H1 (cell line): ENCODE measurements around the gene AP5S1. TPM values are rescaled to one million over a fixed set of nuclear protein-coding genes. Genes with fewer than 3 reads are reported as not detected.

Source experiments
- CTCF ChIA-PET: fragments of 300-600 bp; sonication (Branson Sonifier 250); formaldehyde crosslinking; loops from one replicate; lab custom pipeline; 2021; ENCODE audit not compliant: partially characterized antibody; lab: Charles Lee
- POLR2A ChIA-PET: fragments of 300-600 bp; sonication (Branson Sonifier 250); formaldehyde crosslinking; loops from one replicate; lab custom pipeline; 2021; ENCODE audit warnings: inconsistent platforms; ENCODE audit not compliant: partially characterized antibody; lab: Charles Lee
- DNase-seq, 2 experiments: peaks; one replicate each; pipeline versions ENCODE4 v3.0.0 to v3.0.0-alpha.2; 2010 to 2022; ENCODE audit warnings: low spot score in 2 of 2, low read depth in 1 of 2, mixed read lengths in 1 of 2
- FAIRE-seq: peaks from 2 replicates; lab custom pipeline; 2011; peaks lifted over from hg19 to GRCh38; lab: Jason Lieb, UNC
- H2AFZ ChIP-seq: 2 replicates; pipeline ENCODE4 v1.8.1; 2012; ENCODE audit warnings: low read length, inconsistent platforms
- H2AK5ac ChIP-seq: 2 replicates; pipeline ENCODE4 v1.6.1; 2013; ENCODE audit warnings: low read depth, low read length
- H2BK120ac ChIP-seq: replicated peaks from 2 replicates; pipeline ENCODE3; 2013; ENCODE audit warnings: low read depth, low read length, inconsistent platforms
- H2BK12ac ChIP-seq: 2 replicates; pipeline ENCODE4 v1.6.1; 2013; ENCODE audit warnings: low read depth, low read length
- H2BK15ac ChIP-seq: 2 replicates; pipeline ENCODE4 v1.6.1; 2013; ENCODE audit warnings: low read length
- H2BK20ac ChIP-seq: 2 replicates; pipeline ENCODE4 v1.6.1; 2013; ENCODE audit warnings: low read length
- H2BK5ac ChIP-seq: 2 replicates; pipeline ENCODE4 v1.6.1; 2013; ENCODE audit warnings: low read depth, low read length
- H3K14ac ChIP-seq: 2 replicates; pipeline ENCODE4 v1.6.1; 2013; ENCODE audit warnings: inconsistent platforms; ENCODE audit not compliant: insufficient read length
- H3K18ac ChIP-seq: 2 replicates; pipeline ENCODE4 v1.6.1; 2013; ENCODE audit warnings: low read length; ENCODE audit errors: extremely low read depth
- H3K23ac ChIP-seq: 2 replicates; pipeline ENCODE4 v1.6.1; 2013; ENCODE audit warnings: inconsistent platforms; ENCODE audit not compliant: insufficient read length
- H3K23me2 ChIP-seq: 2 replicates; pipeline ENCODE4 v1.6.1; 2013; ENCODE audit warnings: low read depth, low read length
- H3K27ac ChIP-seq: 2 replicates; pipeline ENCODE4 v1.6.1; 2011; ENCODE audit warnings: low read depth, low read length, inconsistent platforms
- H3K27me3 ChIP-seq, 4 experiments: replicated peaks in 1 of 4; 1 replicate in 1 of 4; 2 replicates in 3 of 4; pipeline versions ENCODE4 v1.6.1 to v1.8.1; 2011 to 2013; ENCODE audit warnings: low read length in 3 of 4, mild to moderate bottlenecking in 3 of 4, inconsistent platforms in 2 of 4, mixed read lengths in 2 of 4, moderate library complexity in 1 of 4; ENCODE audit not compliant: control insufficient read depth in 3 of 4, insufficient read depth in 3 of 4; ENCODE audit errors: extremely low read depth in 1 of 4
- H3K36me3 ChIP-seq, 4 experiments: 2 replicates each; pipeline versions ENCODE4 v1.6.1 to v1.8.1; 2011 to 2013; ENCODE audit warnings: mild to moderate bottlenecking in 4 of 4, low read length in 3 of 4, moderate library complexity in 2 of 4, control low read depth in 1 of 4, inconsistent platforms in 1 of 4; ENCODE audit not compliant: insufficient read depth in 4 of 4, control insufficient read depth in 2 of 4
- H3K4ac ChIP-seq: replicated peaks from 2 replicates; pipeline ENCODE3; 2013; ENCODE audit warnings: low read length, low read depth, mixed read lengths, inconsistent platforms; ENCODE audit not compliant: insufficient read length
- H3K4me1 ChIP-seq, 4 experiments: replicated peaks in 1 of 4; 1 replicate in 1 of 4; 2 replicates in 3 of 4; pipeline versions ENCODE4 v1.6.1 to v1.8.1; 2011 to 2013; ENCODE audit warnings: low read length in 3 of 4, inconsistent platforms in 2 of 4, mixed read lengths in 1 of 4; ENCODE audit not compliant: insufficient read depth in 4 of 4, control insufficient read depth in 3 of 4
- H3K4me2 ChIP-seq, 2 experiments: 2 replicates each; pipeline versions ENCODE4 v1.6.1 to v1.8.1; 2011 to 2013; ENCODE audit warnings: low read depth in 2 of 2, low read length in 2 of 2, control low read depth in 1 of 2, inconsistent platforms in 1 of 2, mild to moderate bottlenecking in 1 of 2; ENCODE audit not compliant: insufficient read depth in 1 of 2
- H3K4me3 ChIP-seq, 4 experiments: fragments of 200-600, 300-600 bp in 1 of 4; sonication (generic), shearing (Covaris generic), sonication (Bioruptor Twin) in 1 of 4; 2 replicates each; pipeline versions ENCODE4 v1.5.1 to v1.8.1; 2011 to 2016; ENCODE audit warnings: low read length in 4 of 4, low read depth in 3 of 4, control low read depth in 2 of 4, inconsistent platforms in 2 of 4, mild to moderate bottlenecking in 2 of 4, mixed read lengths in 1 of 4, moderate library complexity in 1 of 4; ENCODE audit not compliant: insufficient read depth in 2 of 4; ENCODE audit errors: extremely low read depth in 1 of 4
- H3K56ac ChIP-seq: replicated peaks from 2 replicates; pipeline ENCODE3; 2013; ENCODE audit warnings: low read depth, mild to moderate bottlenecking, mixed read lengths, low read length, inconsistent platforms; ENCODE audit not compliant: insufficient read length
- H3K79me1 ChIP-seq: 2 replicates; pipeline ENCODE4 v1.6.1; 2013; ENCODE audit warnings: low read depth, low read length, control low read depth
- H3K79me2 ChIP-seq, 2 experiments: 2 replicates each; pipeline versions ENCODE4 v1.6.1 to v1.8.1; 2012 to 2013; ENCODE audit warnings: low read length in 2 of 2, mild to moderate bottlenecking in 2 of 2, inconsistent platforms in 1 of 2; ENCODE audit not compliant: insufficient read depth in 2 of 2, control insufficient read depth in 1 of 2
- H3K9ac ChIP-seq, 4 experiments: replicated peaks in 1 of 4; 1 replicate in 1 of 4; 2 replicates in 3 of 4; pipeline versions ENCODE4 v1.6.1 to v1.8.1; 2011 to 2013; ENCODE audit warnings: low read depth in 3 of 4, low read length in 3 of 4, control low read depth in 2 of 4, mild to moderate bottlenecking in 2 of 4, moderate library complexity in 2 of 4, inconsistent platforms in 1 of 4; ENCODE audit errors: extremely low read depth in 1 of 4
- H3K9me3 ChIP-seq, 2 experiments: 2 replicates each; pipeline versions ENCODE4 v1.6.1 to v1.8.1; 2012 to 2013; ENCODE audit warnings: mild to moderate bottlenecking in 2 of 2, moderate library complexity in 2 of 2, control low read depth in 1 of 2, inconsistent platforms in 1 of 2, low read depth in 1 of 2, low read length in 1 of 2, mixed read lengths in 1 of 2; ENCODE audit not compliant: insufficient read depth in 2 of 2
- H4K20me1 ChIP-seq, 2 experiments: replicated peaks in 1 of 2; 2 replicates each; pipeline versions ENCODE3 to v1.8.1; 2011 to 2013; ENCODE audit warnings: inconsistent platforms in 2 of 2, low read length in 2 of 2, mild to moderate bottlenecking in 1 of 2; ENCODE audit not compliant: insufficient read depth in 2 of 2, control insufficient read depth in 1 of 2
- H4K5ac ChIP-seq: 2 replicates; pipeline ENCODE4 v1.6.1; 2013; ENCODE audit warnings: low read length, low read depth, mixed read lengths, inconsistent platforms; ENCODE audit not compliant: insufficient read length
- H4K8ac ChIP-seq: 2 replicates; pipeline ENCODE4 v1.8.0; 2013; ENCODE audit warnings: mild to moderate bottlenecking, moderate library complexity, low read length, inconsistent platforms; ENCODE audit not compliant: insufficient read depth; ENCODE audit errors: extremely low read depth
- H4K91ac ChIP-seq: replicated peaks from 2 replicates; pipeline ENCODE3; 2013; ENCODE audit warnings: low read length, mixed read lengths, inconsistent platforms; ENCODE audit not compliant: insufficient read length
- CTBP2 ChIP-seq: IDR thresholded peaks from 2 replicates; pipeline ENCODE4 v1.7.0; 2011; ENCODE audit warnings: borderline replicate concordance, mild to moderate bottlenecking, moderate library complexity, mixed read lengths, low read length; ENCODE audit not compliant: insufficient read depth, insufficient read length
- HDAC2 ChIP-seq, 2 experiments: fragments of 300-600 bp in 1 of 2; sonication (generic) in 1 of 2; IDR thresholded peaks; 2 replicates each; pipeline ENCODE4 v1.6.1; 2011 to 2012; ENCODE audit warnings: low read depth in 2 of 2, low read length in 2 of 2, mild to moderate bottlenecking in 2 of 2, moderate library complexity in 2 of 2, borderline replicate concordance in 1 of 2, inconsistent platforms in 1 of 2
- NRF1 ChIP-seq: IDR thresholded peaks from 2 replicates; pipeline ENCODE4 v1.6.1; 2011; ENCODE audit warnings: mild to moderate bottlenecking, low read depth, low read length, improper control_type of control experiment
- POU5F1 ChIP-seq: IDR thresholded peaks from 2 replicates; pipeline ENCODE4 v1.6.1; 2011; ENCODE audit warnings: low read depth, mild to moderate bottlenecking, low read length, moderate library complexity
- RNF2 ChIP-seq: fragments of 200-900, 300-1000 bp; sonication (generic); IDR thresholded peaks from 2 replicates; pipeline ENCODE4 v1.7.1; 2016; ENCODE audit warnings: borderline replicate concordance, low read depth, mild to moderate bottlenecking, antibody characterized with exemption, low read length; ENCODE audit not compliant: poor library complexity, severe bottlenecking; ENCODE audit errors: missing control alignments
- TAF1 ChIP-seq: IDR thresholded peaks from 2 replicates; pipeline ENCODE4 v1.6.1; 2011; ENCODE audit warnings: mild to moderate bottlenecking, low read depth, low read length
- WGBS, 2 experiments: shearing (Covaris generic) in 1 of 2; methylation state at CpG; one replicate each; pipeline versions ENCODE4 v1.1.6 to v1.1.7; 2013 to 2015; ENCODE audit warnings: low lambda C conversion rate in 2 of 2, mixed read lengths in 2 of 2, inconsistent platforms in 1 of 2, low coverage in 1 of 2, missing lambda C conversion rate in 1 of 2; ENCODE audit not compliant: insufficient replicate concordance in 2 of 2, insufficient coverage in 1 of 2, insufficient read length in 1 of 2; ENCODE audit errors: extremely low coverage in 1 of 2, missing lambda C conversion rate in 1 of 2; 5-methylcytosine and 5-hydroxymethylcytosine counted together
- polyA plus RNA-seq, 7 experiments: library from polyadenylated mRNA; depleted of rRNA in 3 of 7; stranded (reverse) in 5 of 7; unstranded in 2 of 7; fragments of >200 nt in 5 of 7; fragments of 200-250 nt in 2 of 7; gene quantifications; 1 replicate in 5 of 7; 2 replicates in 1 of 7; 4 replicates in 1 of 7; pipeline versions ENCODE4 v1.2.1 to v1.2.3, GENCODE V29; 2011 to 2013; ENCODE audit warnings: missing spikeins in 2 of 7, mixed read lengths in 2 of 7
- total RNA-seq: library from RNA; stranded (reverse); fragmentation: NEBNext Ultra II Directional; extraction: Animal tissue kit (Norgen Biotek cat#: 25700); gene quantifications from 2 replicates; pipeline ENCODE4 v1.2.1, GENCODE V29; 2021
- TF ChIP-seq, protein P1 (sequence below): IDR thresholded peaks from 2 replicates; pipeline ENCODE4 v1.6.1; 2011; ENCODE audit warnings: low read length, improper control_type of control experiment
- TF ChIP-seq, protein P2 (sequence below): IDR thresholded peaks from 2 replicates; pipeline ENCODE4 v1.6.1; 2012; ENCODE audit warnings: inconsistent platforms
- TF ChIP-seq, protein P3 (sequence below): IDR thresholded peaks from 2 replicates; pipeline ENCODE4 v1.6.1; 2012; ENCODE audit warnings: inconsistent platforms

Gene AP5S1
- total and polyA plus RNA-seq, 2 of the 8 experiments (the other 6 are each of a cell fraction or from before 2014, with no cell fraction given) = 3.3 to 3.7 TPM

DNA sequence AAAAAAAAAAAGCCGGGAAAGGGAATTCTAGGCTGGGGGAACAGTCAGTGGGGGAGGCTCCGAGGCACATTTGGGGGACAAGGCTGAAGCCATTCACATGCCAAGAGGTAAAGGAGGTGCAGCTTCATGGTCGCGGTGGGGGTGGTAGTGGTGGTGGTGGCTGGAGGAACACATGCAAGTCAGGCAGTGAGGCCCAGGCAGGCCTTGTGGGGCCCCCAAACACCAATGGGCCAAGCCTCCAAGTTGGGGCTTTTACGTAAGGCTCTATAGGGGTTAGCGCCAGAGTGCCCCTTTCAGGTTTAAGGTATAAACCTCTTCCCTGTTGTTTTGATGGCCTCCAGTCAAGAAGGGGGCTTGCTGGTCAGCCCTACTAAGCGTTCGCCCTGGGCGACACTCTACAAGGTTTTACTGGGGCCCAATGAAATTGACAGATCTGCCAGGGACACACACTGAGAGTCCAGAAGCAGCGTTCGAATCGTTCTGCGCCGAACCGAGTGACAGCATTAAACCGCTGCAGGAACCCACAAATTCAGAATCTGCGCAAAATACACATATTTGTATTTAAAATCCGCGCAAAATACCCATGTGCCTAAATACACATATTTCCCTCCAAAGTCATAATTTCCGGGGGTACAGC lies 818 bp upstream of the AP5S1 start:
- Histone ChIP-seq H3K9ac (no peak overlapping the region; a peak in 1 of 7 replicates), H2AK5ac (no peak overlapping the region), H2AFZ (no peak overlapping the region), H2BK20ac (no peak overlapping the region), H4K20me1 (no peaks in the 10 kb centered on the region), H4K91ac (peak overlapping the region; percentile 51), H3K18ac (no peak overlapping the region), H3K56ac (no peak overlapping the region), H3K9me3 (no peaks in the 10 kb centered on the region), H3K4me2 (peak overlapping the region; percentile 25 to 79), H2BK12ac (no peak overlapping the region; the same call in 1 of the 2 replicates), H2BK120ac (no peak overlapping the region), H2BK5ac (no peak overlapping the region), H3K4me1 (peaks cover 0 to 13% (median 5%) of the 10 kb centered on the region in 4 experiments; a peak in 4 of 7 replicates), H4K8ac (no peak overlapping the region; the same call in 1 of the 2 replicates), H2BK15ac (no peak overlapping the region), H3K27ac (no peak overlapping the region), H3K14ac (no peak overlapping the region), H3K4ac (no peak overlapping the region), H3K79me1 (no peaks in the 10 kb centered on the region), H4K5ac (no peak overlapping the region), H3K4me3 (peak overlapping the region in 3 of 4 experiments; percentile 79 to 96 (median 91); a peak in 7 of 8 replicates), H3K79me2 (no peaks in the 10 kb centered on the region), H3K23ac (no peak overlapping the region), H3K36me3 (no peaks in the 10 kb centered on the region), H3K23me2 (peaks cover 4% of the 10 kb centered on the region; the same call in 1 of the 2 replicates), H3K27me3 (no peaks in the 10 kb centered on the region)
- peak in 1 of 2 experiments; percentile 49 for DNase-seq
- POLR2A ChIA-PET = interaction anchor here (1.0 to 4.5 kb wide), 9 partner anchors 13 to 253 kb away, joined by 3 to 29 read pairs (median 4); partner anchors contain the start of gene CENPB
- CTCF ChIA-PET = interaction anchor here (0.7 to 10.6 kb wide), 20 partner anchors 12 to 271 kb away, joined by 3 to 128 read pairs (median 6); partner anchors contain the start of genes CENPB and SPEF1
- FAIRE-seq = no peak
- WGBS, 2 experiments = 81% methylated on average over 19 of the region's 20 CpGs; no CpG with 5 or more reads in 1 of the 2 experiments
- TF ChIP-seq CTBP2 (no peak), RNF2 (no peak), NRF1 (no peak), HDAC2 (IDR thresholded peaks at IDR 0.05; ENCODE audit: borderline replicate concordance in 1 of 2, low read depth in 2 of 2, low read length in 2 of 2) (no peak), TAF1 (no peak), POU5F1 (no peak)
- TF ChIP-seq, protein P1, sequence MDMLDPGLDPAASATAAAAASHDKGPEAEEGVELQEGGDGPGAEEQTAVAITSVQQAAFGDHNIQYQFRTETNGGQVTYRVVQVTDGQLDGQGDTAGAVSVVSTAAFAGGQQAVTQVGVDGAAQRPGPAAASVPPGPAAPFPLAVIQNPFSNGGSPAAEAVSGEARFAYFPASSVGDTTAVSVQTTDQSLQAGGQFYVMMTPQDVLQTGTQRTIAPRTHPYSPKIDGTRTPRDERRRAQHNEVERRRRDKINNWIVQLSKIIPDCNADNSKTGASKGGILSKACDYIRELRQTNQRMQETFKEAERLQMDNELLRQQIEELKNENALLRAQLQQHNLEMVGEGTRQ = no peak
- TF ChIP-seq, protein P2, sequence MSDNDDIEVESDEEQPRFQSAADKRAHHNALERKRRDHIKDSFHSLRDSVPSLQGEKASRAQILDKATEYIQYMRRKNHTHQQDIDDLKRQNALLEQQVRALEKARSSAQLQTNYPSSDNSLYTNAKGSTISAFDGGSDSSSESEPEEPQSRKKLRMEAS = no peak
- TF ChIP-seq, protein P3, sequence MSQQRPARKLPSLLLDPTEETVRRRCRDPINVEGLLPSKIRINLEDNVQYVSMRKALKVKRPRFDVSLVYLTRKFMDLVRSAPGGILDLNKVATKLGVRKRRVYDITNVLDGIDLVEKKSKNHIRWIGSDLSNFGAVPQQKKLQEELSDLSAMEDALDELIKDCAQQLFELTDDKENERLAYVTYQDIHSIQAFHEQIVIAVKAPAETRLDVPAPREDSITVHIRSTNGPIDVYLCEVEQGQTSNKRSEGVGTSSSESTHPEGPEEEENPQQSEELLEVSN = no peak
